ENCODE measurements around the gene MFSD11. TPM values are rescaled to one million over a fixed set of nuclear protein-coding genes. Genes with fewer than 3 reads are reported as not detected.

The MFSD11 gene
- total RNA-seq, 1 donor from 2014 or later, result 32.3 TPM

DNA sequence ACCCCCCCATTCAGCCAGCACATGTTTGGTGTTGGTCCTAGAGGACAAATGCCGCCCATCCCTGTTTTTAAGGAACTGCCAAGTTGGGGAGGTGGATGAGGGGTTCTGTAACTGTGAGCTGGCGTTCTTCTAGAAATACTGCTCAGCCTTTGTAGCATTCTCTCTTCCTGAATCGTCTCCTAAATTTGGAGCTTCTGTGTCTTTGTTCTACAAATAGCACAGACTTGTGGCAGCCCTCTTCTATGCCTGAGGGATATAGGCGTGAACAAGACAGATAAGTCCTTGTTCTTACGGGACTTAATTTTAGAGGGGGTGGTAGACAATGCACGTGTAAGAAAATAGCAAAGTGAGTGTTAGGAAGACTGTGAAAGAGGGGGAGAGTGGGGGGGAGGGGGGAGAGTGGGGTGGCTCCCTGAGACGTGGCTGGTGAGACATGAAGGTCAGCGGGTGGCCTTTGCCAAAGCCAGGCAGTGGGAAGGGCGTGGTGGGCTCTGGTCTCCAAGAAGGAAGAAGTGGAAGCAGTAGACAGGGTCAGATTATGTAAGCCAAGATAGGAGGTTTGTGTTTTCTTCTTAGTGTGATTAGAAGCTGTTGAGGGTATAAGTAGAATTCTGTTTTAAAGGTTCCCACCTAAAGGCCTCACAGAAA is 9.9 kb downstream of the MFSD11 start:
- Histone ChIP-seq H3K9me3 (no peaks in the 10 kb centered on the region), H3K4me3 (no peak overlapping the region), H3K27ac (no peak overlapping the region), H3K4me1 (no peaks in the 10 kb centered on the region), H3K36me3 (peaks cover 40% of the 10 kb centered on the region), H3K27me3 (no peaks in the 10 kb centered on the region)
- DNase-seq, result no peak
- TF ChIP-seq, protein P1, sequence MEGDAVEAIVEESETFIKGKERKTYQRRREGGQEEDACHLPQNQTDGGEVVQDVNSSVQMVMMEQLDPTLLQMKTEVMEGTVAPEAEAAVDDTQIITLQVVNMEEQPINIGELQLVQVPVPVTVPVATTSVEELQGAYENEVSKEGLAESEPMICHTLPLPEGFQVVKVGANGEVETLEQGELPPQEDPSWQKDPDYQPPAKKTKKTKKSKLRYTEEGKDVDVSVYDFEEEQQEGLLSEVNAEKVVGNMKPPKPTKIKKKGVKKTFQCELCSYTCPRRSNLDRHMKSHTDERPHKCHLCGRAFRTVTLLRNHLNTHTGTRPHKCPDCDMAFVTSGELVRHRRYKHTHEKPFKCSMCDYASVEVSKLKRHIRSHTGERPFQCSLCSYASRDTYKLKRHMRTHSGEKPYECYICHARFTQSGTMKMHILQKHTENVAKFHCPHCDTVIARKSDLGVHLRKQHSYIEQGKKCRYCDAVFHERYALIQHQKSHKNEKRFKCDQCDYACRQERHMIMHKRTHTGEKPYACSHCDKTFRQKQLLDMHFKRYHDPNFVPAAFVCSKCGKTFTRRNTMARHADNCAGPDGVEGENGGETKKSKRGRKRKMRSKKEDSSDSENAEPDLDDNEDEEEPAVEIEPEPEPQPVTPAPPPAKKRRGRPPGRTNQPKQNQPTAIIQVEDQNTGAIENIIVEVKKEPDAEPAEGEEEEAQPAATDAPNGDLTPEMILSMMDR (IDR thresholded peaks at IDR 0.05), result no peak
- ATAC-seq, result peak; percentile 57
- intact Hi-C loops (cut with DNase I), result no loop called here

DNA sequence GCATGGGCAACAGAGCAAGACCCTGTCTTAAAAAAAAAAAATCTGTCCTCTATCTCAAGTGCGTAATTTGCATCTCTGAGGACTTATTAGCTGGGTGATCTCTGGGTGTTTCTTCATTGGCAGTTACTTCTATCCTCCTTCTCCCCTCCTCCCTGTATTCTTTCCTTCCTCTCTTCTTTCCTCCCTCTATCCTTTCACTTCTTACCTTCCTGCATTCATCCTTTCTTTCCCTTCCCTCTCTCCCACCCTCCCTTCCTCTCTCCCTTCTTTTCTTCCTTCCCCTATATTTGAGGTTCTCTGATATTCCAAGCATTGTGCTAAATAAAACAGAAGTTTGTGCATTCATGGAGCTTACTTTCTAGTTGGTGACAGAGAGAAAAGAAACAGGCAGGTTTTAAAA is 10.7 kb downstream of the MFSD11 start:
- Histone ChIP-seq H3K36me3 (peaks cover 35% of the 10 kb centered on the region), H3K9me3 (no peaks in the 10 kb centered on the region), H3K4me3 (no peak overlapping the region), H3K4me1 (no peaks in the 10 kb centered on the region), H3K27ac (no peak overlapping the region), H3K27me3 (no peaks in the 10 kb centered on the region)
- no peak for ATAC-seq
- intact Hi-C loops (cut with DNase I), result no loop called here
- no peak for DNase-seq
- TF ChIP-seq, protein P1 (IDR thresholded peaks at IDR 0.05), result no peak

DNA sequence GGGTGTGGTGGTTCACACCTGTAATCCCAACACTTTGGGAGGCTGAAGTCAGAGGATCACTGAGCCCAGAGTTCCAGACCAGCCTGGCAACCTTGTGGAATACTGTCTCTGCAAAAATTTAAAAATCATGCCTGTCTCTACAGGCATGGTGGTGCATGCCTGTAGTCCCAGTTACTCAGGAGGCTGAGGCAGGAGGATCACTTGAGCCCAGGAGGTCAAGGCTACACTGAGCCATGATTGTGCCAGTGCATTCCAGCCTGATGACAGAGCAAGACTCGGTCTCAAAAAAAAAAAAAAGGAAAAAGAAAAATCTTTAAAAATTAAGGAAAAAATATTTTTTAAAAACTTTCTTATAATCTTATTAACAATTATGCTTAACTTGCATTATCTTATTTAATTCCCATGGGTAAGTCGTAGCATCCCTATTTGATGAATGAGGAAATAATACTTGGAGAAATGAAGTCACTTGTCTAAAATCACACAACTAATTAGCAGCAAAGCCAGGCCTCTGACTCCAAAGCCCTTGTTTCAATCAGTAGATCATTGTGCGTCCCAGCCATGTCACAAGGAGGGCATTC is 13.6 kb downstream of the MFSD11 start:
- no peak overlapping the region for H3K27ac ChIP-seq
- H3K27me3 ChIP-seq, result no peaks in the 10 kb centered on the region
- ATAC-seq (no peak), DNase-seq (no peak)
- TF ChIP-seq, protein P1 (IDR thresholded peaks at IDR 0.05), result no peak
- H3K4me1 ChIP-seq, result no peaks in the 10 kb centered on the region
- intact Hi-C loops (cut with DNase I), result no loop called here
- H3K36me3 ChIP-seq, result peaks cover 31% of the 10 kb centered on the region
- H3K4me3 ChIP-seq, result no peak overlapping the region
- H3K9me3 ChIP-seq, result no peaks in the 10 kb centered on the region

DNA sequence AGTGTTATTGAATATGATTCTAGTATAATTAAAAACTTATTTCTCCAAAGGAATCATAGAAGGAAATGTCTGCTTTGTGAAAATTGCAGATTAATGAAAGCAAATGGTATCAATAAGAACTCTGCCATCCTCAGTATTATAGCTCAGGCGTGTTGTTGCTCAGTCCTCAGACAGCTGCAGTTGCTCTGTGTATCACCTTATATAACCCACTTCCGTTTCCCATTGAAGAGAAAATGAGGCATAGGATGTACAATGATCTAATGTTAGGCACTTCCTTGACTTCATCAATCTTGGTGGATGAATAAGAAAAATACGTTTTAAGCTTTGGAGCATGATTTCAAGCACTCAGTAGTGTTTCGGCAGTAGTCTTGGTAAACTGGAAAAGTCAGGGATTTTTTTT is 14.1 kb downstream of the MFSD11 start:
- DNase-seq (no peak), ATAC-seq (no peak)
- H3K9me3 ChIP-seq, result no peaks in the 10 kb centered on the region
- no peak overlapping the region for H3K27ac ChIP-seq
- H3K4me1 ChIP-seq, result no peaks in the 10 kb centered on the region
- H3K4me3 ChIP-seq, result no peak overlapping the region
- TF ChIP-seq, protein P1 (IDR thresholded peaks at IDR 0.05), result no peak
- intact Hi-C loops (cut with DNase I), result no loop called here
- no peaks in the 10 kb centered on the region for H3K27me3 ChIP-seq
- H3K36me3 ChIP-seq, result peaks cover 31% of the 10 kb centered on the region

DNA sequence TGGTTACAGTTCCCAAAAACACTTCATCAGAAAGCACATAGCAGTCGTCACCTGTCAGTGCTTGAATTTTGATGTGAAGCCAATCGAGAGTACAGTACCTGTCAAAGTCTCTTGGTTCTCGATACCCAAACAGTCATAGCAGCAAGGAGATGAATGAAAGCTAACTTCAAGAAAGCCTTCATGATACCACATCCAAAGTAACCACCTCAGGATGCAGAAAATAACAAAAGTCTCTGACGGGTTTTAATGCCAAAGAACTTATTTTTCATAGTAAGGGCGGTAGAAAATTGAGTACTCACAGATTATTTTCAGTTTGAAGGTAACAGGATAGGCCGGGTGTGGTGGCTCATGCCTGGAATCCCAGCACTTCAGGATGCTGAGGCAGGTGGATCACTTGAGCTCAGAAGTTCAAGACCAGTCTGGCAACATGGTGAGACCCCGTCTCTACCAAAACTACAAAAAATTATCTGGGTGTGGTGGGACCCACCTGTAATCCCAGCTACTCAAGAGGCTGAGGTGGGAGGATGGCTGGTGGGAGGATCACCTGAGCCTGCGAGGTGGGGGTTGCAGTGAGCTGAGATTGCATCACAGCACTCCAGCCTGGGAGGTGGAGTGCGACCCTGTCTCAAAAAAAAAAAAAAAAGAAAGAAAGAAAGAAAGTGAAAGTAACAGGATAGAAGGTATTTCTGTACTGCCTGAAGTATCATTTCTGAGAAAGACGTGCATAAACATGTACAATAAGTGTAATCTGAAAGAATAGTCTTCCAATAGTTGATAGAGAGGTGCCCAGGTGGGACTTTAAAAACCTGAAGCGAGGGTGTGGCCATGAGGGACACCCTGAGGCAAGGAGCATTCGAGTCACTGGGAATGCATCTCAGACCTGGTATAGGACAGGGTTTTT is 15.4 kb downstream of the MFSD11 start:
- Histone ChIP-seq H3K4me3 (no peak overlapping the region), H3K4me1 (no peaks in the 10 kb centered on the region), H3K27me3 (no peaks in the 10 kb centered on the region), H3K27ac (peak overlapping the region; percentile 0), H3K9me3 (no peaks in the 10 kb centered on the region), H3K36me3 (peaks cover 33% of the 10 kb centered on the region)
- DNase-seq (no peak), ATAC-seq (no peak)
- TF ChIP-seq, protein P1 (IDR thresholded peaks at IDR 0.05), result no peak
- intact Hi-C loops (cut with DNase I), result no loop called here
